ENCODE results near the gene AKR1C2.
"Not testable (repeated sequence)": the region's sequence is repeated elsewhere in the genome, so short reads cannot be mapped to it uniquely, and the experiment has no call there.

AKR1C2 gene

DNA sequence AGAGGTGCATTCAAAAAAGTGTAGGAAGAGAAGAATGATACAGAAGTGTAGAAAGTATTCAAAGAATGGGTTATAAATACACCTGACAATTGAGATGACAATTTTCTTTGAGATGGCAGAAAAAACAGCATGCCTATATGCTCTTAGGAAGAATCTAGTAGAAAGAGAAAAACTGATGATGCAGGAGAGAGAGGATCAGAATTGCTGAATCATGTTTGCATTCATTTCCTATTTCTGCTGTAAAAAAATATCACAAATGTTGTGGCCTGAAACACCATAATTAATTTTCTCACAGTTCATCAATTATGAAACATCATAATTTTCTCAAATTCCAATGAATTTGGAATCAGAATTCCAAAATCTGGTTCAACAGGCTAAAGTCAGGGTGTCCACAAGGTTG lies 50.3 kb downstream of the AKR1C2 start:
- DNase-seq: no peak

GRCh38 chr10:4951512-4952162 lies 52.0 kb downstream of the AKR1C2 start:
- not testable (repeated sequence) for DNase-seq

DNA sequence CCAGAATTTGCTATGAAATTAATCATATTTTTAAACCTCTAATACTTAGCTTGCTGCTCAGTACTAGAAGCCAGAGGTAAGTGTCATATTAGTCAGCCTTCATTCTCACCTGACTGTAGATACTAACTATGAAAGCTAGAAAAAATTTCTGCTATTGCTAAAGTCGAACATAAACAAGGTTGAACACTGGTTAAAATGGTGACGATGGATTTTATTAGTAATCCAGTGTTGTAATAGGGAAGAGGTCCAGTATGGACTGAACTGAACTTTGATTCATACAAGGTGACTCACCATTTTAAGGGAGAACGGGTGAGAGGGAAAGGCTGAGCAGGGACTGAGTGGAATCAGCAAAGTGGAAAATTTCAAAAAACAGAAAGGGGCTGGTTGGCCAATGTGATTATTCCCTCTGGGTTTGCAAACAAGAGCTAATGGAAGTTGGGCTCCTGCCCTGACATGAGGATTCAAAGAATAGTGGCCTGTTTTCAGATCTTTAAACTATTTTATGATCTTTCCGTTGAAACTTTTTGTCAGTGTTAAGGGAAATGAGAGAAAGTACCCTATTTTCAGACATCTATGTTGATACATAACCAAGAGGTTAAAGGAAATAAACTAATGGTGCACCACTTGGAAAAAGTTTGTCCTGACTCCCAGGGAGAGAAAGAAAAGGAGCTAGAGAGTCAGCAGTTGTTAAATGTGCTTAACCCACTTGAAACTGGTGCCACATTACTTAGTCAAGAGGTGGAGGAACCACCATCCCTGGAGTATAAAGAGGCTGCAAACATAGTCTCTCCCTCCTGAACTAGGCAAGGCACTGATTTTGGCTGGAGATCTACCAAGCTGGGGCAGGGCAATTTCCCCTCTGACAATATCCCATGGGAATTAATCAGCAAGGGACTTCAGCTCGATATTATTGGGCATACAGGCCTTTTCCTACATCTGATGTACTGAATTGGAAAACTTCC lies 55.7 kb downstream of the AKR1C2 start:
- DNase-seq: no peak

DNA sequence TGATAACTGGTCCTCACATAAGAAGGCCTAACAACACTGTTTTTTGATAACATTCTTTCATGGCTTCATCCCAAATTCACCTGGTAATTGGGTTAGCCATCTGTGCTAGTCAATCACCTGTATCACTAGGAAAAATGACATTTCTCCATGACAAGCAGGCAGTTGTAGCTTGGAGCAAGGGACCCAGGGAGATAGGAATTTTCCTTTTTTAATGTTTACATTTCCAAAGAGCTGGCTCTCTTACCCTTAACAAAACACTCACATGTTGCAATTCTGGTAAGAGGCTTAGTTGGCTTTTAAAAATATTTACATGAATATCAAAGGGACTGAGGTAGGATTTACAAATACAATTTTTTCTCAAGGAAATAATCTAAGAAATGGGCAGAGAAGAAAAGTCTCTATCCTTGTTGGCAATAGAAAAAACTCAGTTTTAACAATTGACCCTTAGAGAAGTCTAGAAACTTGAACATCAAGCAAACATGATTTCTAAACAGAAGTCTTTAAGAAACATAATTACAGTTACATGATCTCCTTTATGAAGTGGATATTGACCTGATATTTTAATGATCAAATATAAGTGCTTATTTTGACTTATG lies 56.5 kb downstream of the AKR1C2 start:
- DNase-seq: no peak

DNA sequence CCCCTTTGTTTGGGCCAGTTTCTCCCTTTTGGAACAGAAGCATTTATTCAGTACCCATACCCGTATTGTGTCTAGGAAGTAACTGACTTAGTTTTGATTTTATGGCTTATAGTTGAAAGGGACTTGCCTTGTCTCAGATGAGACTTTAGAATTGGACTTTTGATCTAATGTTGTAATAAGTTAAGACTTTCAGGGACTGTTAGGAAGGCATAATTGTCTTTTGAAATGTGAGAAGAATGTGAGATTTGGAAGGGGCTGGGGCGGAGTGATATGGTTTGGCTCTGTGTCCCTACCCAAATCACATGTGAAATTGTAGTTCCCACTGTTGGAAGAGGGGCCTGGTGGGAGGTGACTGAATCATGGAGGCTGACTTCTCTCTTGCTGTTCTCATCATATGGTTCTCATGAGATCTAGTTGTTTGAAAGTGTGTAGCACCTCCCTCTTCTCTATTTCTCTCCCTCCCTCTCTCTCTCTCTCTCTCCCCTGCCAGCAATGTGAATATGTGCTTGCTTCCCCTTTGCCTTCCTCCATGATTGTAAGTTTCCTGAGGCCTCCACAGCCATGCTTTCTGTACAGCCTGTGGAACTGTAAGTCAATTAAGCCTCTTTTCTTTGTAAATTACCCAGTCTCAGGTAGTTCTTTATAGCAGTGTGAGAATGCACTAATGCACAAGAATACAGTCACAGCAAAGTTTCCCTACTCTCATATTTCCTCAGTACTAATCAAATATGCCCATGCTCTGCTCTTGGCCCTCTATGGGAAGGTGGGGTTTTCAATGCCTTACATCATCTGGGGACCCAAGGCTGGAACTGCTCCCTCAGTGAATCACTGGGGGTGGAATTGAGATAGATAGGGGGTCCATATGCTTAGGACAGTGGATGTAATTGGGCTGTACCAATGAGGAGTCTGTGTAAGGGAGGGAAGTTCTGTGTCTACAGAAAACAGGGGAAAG lies 57.6 kb downstream of the AKR1C2 start:
- no peak for DNase-seq

- DNase-seq: no peak
These were observed 58.8 kb downstream of the AKR1C2 start for GRCh38 chr10:4944841-4945240.

GRCh38 chr10:4943821-4944220 lies 59.8 kb downstream of the AKR1C2 start:
- no peak for DNase-seq

DNA sequence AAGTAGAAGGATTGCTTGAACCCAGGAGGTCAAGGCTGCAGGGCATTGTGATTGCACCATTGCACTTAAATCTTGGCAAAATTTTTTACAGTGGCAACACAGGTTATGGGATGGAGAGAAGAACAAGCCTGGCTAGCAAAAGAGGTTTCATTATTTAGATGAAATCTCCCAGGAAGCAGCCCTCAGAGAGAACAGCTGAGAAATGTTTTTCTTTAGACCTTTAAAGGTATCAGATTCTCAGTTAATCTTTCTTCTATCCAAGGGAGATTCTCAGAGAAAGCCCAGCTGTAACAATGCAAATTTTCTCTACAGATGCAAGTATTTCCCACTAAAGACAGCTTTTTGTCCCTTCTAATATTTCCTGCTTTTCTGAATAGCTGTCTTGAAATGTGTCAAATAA lies 60.2 kb downstream of the AKR1C2 start:
- not testable (repeated sequence) for DNase-seq

DNA sequence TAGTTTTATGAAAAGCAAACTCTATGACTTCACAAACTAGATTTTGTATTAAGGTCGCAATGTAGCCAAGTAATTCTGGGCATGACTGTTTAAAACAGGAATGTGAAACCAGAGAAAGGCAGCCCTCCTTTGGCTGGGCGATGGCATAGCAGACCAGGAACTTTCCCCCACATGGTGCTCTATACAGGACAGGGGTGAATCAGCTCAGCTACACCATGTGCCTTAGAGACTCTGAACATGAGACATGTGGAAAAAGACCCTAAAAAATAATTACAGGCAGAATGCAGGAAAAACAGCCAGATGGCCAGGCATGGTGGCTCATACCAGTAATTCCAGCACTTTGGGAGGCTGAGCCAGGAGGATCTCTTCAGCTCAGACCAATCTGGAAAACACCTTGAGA lies 60.7 kb downstream of the AKR1C2 start:
- not testable (repeated sequence) for DNase-seq

DNA sequence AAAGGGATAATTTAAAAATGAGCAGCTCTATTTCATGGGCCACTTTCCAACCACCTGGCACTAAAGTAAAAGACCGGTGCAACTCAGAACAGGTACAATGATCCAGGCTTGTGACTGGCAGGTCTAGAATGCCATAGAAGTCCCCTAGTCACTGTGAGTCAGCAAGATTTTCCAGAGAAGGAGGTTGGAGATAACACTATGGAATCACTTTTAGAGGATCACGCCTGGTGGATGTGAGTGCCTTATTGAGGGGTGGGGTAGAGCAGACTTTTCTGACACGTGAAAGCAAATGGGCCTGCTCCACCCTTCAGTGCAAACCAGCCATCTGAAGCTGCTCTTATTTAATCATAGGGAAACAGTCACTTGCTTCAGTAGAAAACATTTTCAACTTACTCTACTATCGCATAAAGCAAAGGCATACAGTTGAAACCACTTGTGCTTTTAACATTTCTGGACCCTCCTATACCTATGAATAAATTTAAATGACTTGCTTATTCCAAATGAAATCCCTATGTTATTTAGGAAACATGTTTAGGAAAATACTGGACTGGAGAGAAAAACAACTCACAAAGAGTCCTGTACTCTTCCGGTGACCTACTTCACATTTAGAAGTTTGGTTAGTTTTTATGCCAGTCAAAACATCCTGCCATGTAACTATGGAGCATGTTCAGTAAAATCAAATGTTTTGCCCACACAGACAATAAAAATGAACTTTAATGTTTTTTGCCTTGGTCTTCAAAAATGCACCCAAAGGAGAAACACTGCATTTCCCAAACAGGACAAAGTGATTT lies 61.9 kb downstream of the AKR1C2 start:
- no peak for DNase-seq

GRCh38 chr10:4940909-4941308 lies 62.7 kb downstream of the AKR1C2 start:
- not testable (repeated sequence) for DNase-seq

DNA sequence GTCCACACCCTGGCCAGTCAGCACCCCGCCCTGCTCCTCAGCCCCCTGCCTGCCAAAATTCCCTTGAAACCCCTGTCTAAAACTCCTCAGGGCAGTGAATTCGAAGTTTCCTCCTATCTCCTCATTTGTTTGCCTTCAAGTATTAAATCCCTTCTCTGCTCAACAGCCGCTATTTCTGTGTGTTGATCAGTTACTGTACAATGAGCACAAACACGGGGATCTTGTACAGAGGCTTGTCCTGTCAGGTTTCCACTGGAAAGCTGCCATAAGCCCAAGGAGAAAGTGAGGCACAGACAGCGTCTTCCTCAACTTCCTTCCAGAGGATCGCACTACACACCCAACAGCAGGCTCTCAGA lies 63.6 kb downstream of the AKR1C2 start:
- DNase-seq: not testable (repeated sequence)

GRCh38 chr10:4939224-4940072 lies 64.2 kb downstream of the AKR1C2 start:
- DNase-seq: no peak
